ENCODE data around the gene CPLANE2. TPM values are rescaled to one million over a fixed set of nuclear protein-coding genes. Genes with fewer than 3 reads are reported as not detected.
A peak's percentile ranks its signal among the peaks of the same experiment; 100 is the strongest.

Gene CPLANE2
- total RNA-seq, 6 experiments from 2014 or later = 2.2 to 4.4 (median 3.1) TPM

DNA sequence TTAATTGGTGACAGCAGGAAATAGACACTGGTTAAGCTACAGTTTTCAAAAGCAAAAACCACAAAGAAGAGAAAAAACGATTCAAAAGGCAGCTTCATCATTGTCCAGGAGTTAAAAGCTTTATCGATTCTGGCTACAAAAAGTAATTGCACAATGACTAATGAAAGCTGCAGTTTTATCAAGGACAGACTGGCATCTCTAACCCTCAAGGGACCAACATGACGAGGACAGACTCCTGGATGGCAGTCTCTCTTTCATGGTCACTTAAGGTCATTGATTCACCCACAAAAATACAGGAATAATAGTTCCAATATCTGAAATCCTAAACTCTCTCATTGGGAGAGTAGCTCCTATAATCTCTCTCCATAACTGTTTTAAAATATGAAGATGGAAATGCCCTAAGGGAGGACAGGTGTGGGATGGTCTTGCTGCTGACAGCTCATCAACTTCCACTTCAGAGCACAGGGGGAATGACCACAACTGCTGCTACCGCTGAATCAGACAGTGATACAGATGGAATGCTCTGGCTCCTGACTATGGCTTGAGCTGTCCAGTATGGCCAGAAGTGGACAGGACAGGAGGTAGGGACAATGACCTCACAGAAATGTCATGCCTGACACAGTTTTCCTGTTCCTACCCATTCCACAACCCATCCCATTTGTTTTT is 17.4 kb upstream of the CPLANE2 start:
- intact Hi-C loops (cut with DNase I) = loop anchor here in 1 of 2 donors (10.0 kb wide), 1 partner anchor 100 kb away; the partner anchor contains the start of gene FBXO42
- TF ChIP-seq CTCF (IDR thresholded peaks at IDR 0.05) = no peak
- no peak for TF ChIP-seq POLR2A (IDR thresholded peaks at IDR 0.05)
- WGBS (ENCODE audit: insufficient coverage, low coverage, low lambda C conversion rate, missing lambda C conversion rate) = 30% methylated on average over 4 of the region's 4 CpGs
- Histone ChIP-seq H3K9me3 (no peaks in the 10 kb centered on the region), H3K4me3 (no peak overlapping the region), H3K27me3 (no peaks in the 10 kb centered on the region), H3K4me1 (peaks cover 0 to 29% (median 13%) of the 10 kb centered on the region in 4 donors), H3K27ac (peak overlapping the region in 1 of 3 donors; percentile 6), H3K36me3 (peaks cover 0 to 24% (median 2%) of the 10 kb centered on the region in 4 donors)
- no peak for DNase-seq
- peak; percentile 53 to 66 (median 56) for ATAC-seq

DNA sequence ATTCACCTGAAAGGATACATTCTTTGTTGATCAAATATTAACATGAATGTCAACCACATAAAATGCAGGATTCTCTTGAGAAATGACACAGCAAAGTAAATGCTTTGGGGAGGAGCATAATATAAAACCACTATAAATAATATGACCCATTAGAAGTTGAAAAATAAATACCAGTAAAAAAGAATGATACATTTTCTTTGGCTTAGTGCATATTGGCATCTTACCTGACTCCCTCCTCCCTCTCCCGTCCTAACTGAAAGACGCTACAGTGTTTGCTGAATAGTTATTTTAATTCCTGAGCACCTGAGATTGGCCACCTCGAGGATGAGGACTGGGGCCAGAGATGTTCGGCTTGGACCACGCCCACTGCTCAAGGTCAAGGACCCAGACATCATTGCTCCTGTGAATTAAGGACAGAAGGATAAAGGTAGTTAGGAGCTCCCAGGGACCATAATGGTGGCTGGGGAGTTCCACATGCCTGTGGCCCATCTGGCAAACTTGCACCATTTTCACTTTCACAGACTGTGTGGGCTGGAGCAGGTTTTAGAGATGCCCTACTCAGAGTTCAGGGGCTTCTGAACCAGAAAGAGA is 16.4 kb upstream of the CPLANE2 start:
- H3K27ac ChIP-seq = peak overlapping the region in 1 of 3 donors; percentile 6
- intact Hi-C loops (cut with DNase I) = loop anchor here in 1 of 2 donors (10.0 kb wide), 1 partner anchor 101 kb away; the partner anchor contains the start of gene FBXO42

GRCh38 chr1:16252912-16253311 is 15.9 kb upstream of the CPLANE2 start:
- H3K4me1 ChIP-seq = peaks cover 0 to 44% (median 18%) of the 10 kb centered on the region in 4 donors
- peaks cover 0 to 24% (median 2%) of the 10 kb centered on the region in 4 donors for H3K36me3 ChIP-seq
- intact Hi-C loops (cut with DNase I) = loop anchor here in 1 of 2 donors (10.0 kb wide), 1 partner anchor 102 kb away; the partner anchor contains the start of gene FBXO42

More for the DNA sequence above, 16.4 kb upstream of the CPLANE2 start:
- no peak for ATAC-seq
- TF ChIP-seq POLR2A (IDR thresholded peaks at IDR 0.05) (no peak), CTCF (IDR thresholded peaks at IDR 0.05) (no peak)
- DNase-seq = no peak
- Histone ChIP-seq H3K4me1 (peaks cover 0 to 39% (median 16%) of the 10 kb centered on the region in 4 donors), H3K36me3 (peaks cover 0 to 24% (median 2%) of the 10 kb centered on the region in 4 donors), H3K27me3 (no peaks in the 10 kb centered on the region), H3K4me3 (no peak overlapping the region), H3K9me3 (no peaks in the 10 kb centered on the region)
- WGBS (ENCODE audit: insufficient coverage, low coverage, low lambda C conversion rate, missing lambda C conversion rate) = 75% methylated on average over 5 of the region's 5 CpGs

DNA sequence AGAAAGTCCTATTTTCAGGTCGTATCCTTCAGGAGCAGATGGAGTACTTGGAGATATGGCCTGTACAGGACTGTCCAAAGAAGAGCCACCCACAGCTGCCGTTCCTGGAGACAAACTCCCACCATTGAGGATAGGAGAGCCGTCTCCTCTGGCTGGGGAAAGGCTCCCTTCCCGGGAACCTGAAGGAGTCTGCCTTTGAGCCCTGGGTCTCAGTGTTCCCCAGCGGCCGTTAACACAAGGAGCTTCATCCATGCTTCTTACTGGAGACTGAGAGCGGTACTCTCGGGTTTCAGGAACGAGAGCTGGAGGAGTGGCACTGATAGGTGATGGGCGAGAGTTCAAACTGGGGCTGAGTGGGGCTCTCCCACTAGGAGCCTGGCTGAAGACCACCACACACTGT is 14.4 kb upstream of the CPLANE2 start:
- TF ChIP-seq POLR2A (IDR thresholded peaks at IDR 0.05) (no peak), CTCF (IDR thresholded peaks at IDR 0.05) (no peak)
- peak overlapping the region in 1 of 3 donors; percentile 77 for H3K27ac ChIP-seq
- H3K36me3 ChIP-seq = peaks cover 0 to 29% (median 3%) of the 10 kb centered on the region in 4 donors
- H3K27me3 ChIP-seq = no peaks in the 10 kb centered on the region
- H3K4me3 ChIP-seq = no peak overlapping the region
- intact Hi-C loops (cut with DNase I) = loop anchor here in 1 of 2 donors (10.0 kb wide), 1 partner anchor 103 kb away; the partner anchor contains the start of gene FBXO42
- WGBS (ENCODE audit: insufficient coverage, low coverage, low lambda C conversion rate, missing lambda C conversion rate) = 96% methylated on average over 4 of the region's 10 CpGs
- H3K9me3 ChIP-seq = no peaks in the 10 kb centered on the region
- no peak for DNase-seq
- ATAC-seq = no peak
- H3K4me1 ChIP-seq = peaks cover 0 to 50% (median 19%) of the 10 kb centered on the region in 4 donors

More at GRCh38 chr1:16252912-16253311, 15.9 kb upstream of the CPLANE2 start:
- Histone ChIP-seq H3K4me3 (no peak overlapping the region), H3K27me3 (no peaks in the 10 kb centered on the region), H3K9me3 (no peaks in the 10 kb centered on the region), H3K27ac (no peak overlapping the region)
- no peak for ATAC-seq
- TF ChIP-seq POLR2A (IDR thresholded peaks at IDR 0.05) (no peak), CTCF (IDR thresholded peaks at IDR 0.05) (no peak)
- DNase-seq = no peak
- 100% methylated on average over 2 of the region's 2 CpGs for WGBS (ENCODE audit: insufficient coverage, low coverage, low lambda C conversion rate, missing lambda C conversion rate)
